IPS-15b (cell line): ENCODE measurements around the gene ELMO1.

Experiments
- H3K27me3 ChIP-seq: one replicate; pipeline ENCODE4 v1.6.1; 2013; ENCODE audit warnings: low read length; ENCODE audit not compliant: control insufficient read depth, insufficient read depth
- H3K36me3 ChIP-seq: one replicate; pipeline ENCODE4 v1.6.1; 2013; ENCODE audit warnings: low read length; ENCODE audit not compliant: control insufficient read depth, insufficient read depth
- H3K4me1 ChIP-seq: one replicate; pipeline ENCODE4 v1.6.1; 2013; ENCODE audit warnings: mild to moderate bottlenecking, low read length; ENCODE audit not compliant: control insufficient read depth, insufficient read depth
- H3K4me3 ChIP-seq: one replicate; pipeline ENCODE4 v1.5.1; 2013; ENCODE audit warnings: low read depth, low read length
- H3K9ac ChIP-seq: one replicate; pipeline ENCODE4 v1.6.1; 2013; ENCODE audit warnings: low read depth, mild to moderate bottlenecking, low read length
- H3K9me3 ChIP-seq: one replicate; pipeline ENCODE4 v1.6.1; 2013; ENCODE audit warnings: mild to moderate bottlenecking, low read length; ENCODE audit not compliant: control insufficient read depth, insufficient read depth

The ELMO1 gene

GRCh38 chr7:37439653-37440026, 9.0 kb downstream of the ELMO1 start:
- no peak overlapping the region for H3K4me3 ChIP-seq
- no peaks in the 10 kb centered on the region for H3K4me1 ChIP-seq
- H3K27me3 ChIP-seq: no peaks in the 10 kb centered on the region
- no peaks in the 10 kb centered on the region for H3K36me3 ChIP-seq
- no peaks in the 10 kb centered on the region for H3K9me3 ChIP-seq
- no peak overlapping the region for H3K9ac ChIP-seq

GRCh38 chr7:37438906-37439652, 9.6 kb downstream of the ELMO1 start:
- Histone ChIP-seq H3K27me3 (no peaks in the 10 kb centered on the region), H3K4me1 (no peaks in the 10 kb centered on the region), H3K9me3 (no peaks in the 10 kb centered on the region), H3K9ac (no peak overlapping the region), H3K36me3 (no peaks in the 10 kb centered on the region), H3K4me3 (no peak overlapping the region)

DNA sequence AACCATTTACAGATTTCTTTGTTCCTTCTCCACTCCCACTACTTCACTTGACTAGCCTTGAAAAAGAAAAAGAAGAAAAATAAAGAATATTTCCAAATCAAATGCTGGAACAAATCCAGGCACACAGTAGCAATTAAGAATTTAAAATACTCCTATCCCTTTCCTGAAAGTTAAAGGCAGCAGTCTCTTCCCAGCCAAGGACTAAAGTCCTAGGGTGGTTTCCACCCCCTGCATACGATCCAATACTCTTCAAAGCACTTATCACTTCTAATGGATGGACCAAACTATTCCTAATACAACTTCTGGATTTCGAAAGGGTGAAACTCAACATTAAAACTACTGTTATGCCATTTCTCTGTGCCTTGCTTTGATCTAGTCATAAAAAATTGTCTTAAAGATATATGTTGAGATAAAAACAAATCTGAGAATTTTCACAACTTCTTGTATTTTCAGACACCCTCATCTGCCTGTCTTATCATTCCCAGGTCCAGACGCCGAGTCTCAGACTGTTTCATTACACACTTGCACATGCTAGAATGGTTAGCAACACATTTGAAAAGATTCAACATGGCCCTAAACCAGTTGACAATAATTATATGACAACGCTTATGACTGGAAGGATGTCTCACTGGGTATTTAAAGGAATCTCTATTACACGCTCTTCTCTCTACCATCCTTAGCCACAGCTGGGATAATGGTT, 13.4 kb downstream of the ELMO1 start:
- H3K27me3 ChIP-seq: no peaks in the 10 kb centered on the region
- H3K36me3 ChIP-seq: no peaks in the 10 kb centered on the region
- no peaks in the 10 kb centered on the region for H3K9me3 ChIP-seq
- H3K9ac ChIP-seq: no peak overlapping the region
- no peak overlapping the region for H3K4me3 ChIP-seq
- H3K4me1 ChIP-seq: no peaks in the 10 kb centered on the region

DNA sequence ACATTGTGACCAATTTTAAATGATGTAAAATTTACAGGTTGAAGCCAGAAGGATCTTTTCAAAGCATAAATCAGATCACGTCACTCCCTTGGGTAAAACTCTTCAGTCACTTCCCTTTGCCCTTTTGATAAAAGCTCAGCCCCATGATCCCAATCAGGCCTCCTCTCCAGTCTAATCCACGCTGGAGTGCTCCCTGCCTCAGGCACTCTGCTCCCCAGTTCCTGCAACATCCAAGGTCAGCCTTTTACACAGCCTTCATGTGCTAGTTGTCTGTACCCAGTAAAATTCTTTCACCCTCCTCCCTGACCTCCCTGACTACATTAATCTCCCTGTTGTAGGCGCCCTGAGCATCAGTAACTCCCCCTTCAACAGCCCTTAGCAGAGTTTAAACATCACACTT, 14.1 kb downstream of the ELMO1 start:
- H3K36me3 ChIP-seq: no peaks in the 10 kb centered on the region
- no peaks in the 10 kb centered on the region for H3K4me1 ChIP-seq
- no peaks in the 10 kb centered on the region for H3K27me3 ChIP-seq
- no peak overlapping the region for H3K4me3 ChIP-seq
- no peak overlapping the region for H3K9ac ChIP-seq
- H3K9me3 ChIP-seq: no peaks in the 10 kb centered on the region

- no peaks in the 10 kb centered on the region for H3K36me3 ChIP-seq
- no peak overlapping the region for H3K9ac ChIP-seq
- no peaks in the 10 kb centered on the region for H3K27me3 ChIP-seq
- H3K4me1 ChIP-seq: no peaks in the 10 kb centered on the region
- no peaks in the 10 kb centered on the region for H3K9me3 ChIP-seq
- H3K4me3 ChIP-seq: no peak overlapping the region
Observed at GRCh38 chr7:37433166-37433565, 15.5 kb downstream of the ELMO1 start.

- Histone ChIP-seq H3K27me3 (no peaks in the 10 kb centered on the region), H3K4me3 (no peak overlapping the region), H3K36me3 (no peaks in the 10 kb centered on the region), H3K9ac (no peak overlapping the region), H3K4me1 (no peaks in the 10 kb centered on the region), H3K9me3 (no peaks in the 10 kb centered on the region)
Observed at GRCh38 chr7:37432281-37432920, 16.3 kb downstream of the ELMO1 start.

DNA sequence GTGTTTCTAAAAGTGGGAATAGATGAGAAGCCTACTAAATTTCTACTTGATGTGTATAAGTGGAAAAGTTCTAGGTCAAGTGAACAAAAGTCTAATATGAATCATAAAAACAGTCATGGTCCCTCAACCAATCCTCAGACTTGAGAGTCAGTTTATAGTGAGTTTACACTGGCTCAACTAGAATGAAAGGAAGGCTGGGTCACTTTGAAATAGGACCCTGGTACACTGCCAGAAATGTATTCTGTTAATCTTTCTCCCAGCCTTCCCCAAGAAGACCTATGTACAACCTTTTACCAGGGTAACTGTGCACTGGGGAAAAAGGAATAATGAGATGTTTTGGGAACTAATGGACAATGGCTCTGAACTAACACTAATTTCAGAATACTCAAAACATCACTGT, 17.3 kb downstream of the ELMO1 start:
- Histone ChIP-seq H3K27me3 (no peaks in the 10 kb centered on the region), H3K9me3 (no peaks in the 10 kb centered on the region), H3K4me1 (no peaks in the 10 kb centered on the region), H3K9ac (no peak overlapping the region), H3K36me3 (no peaks in the 10 kb centered on the region), H3K4me3 (no peak overlapping the region)

- no peaks in the 10 kb centered on the region for H3K36me3 ChIP-seq
- H3K9ac ChIP-seq: no peak overlapping the region
- no peaks in the 10 kb centered on the region for H3K4me1 ChIP-seq
- H3K27me3 ChIP-seq: no peaks in the 10 kb centered on the region
- no peaks in the 10 kb centered on the region for H3K9me3 ChIP-seq
- no peak overlapping the region for H3K4me3 ChIP-seq
Observed at GRCh38 chr7:37430640-37431039, 18.0 kb downstream of the ELMO1 start.

- Histone ChIP-seq H3K27me3 (no peaks in the 10 kb centered on the region), H3K9me3 (no peaks in the 10 kb centered on the region), H3K36me3 (no peaks in the 10 kb centered on the region), H3K9ac (no peak overlapping the region), H3K4me1 (no peaks in the 10 kb centered on the region), H3K4me3 (no peak overlapping the region)
Observed at GRCh38 chr7:37430171-37430570, 18.5 kb downstream of the ELMO1 start.

DNA sequence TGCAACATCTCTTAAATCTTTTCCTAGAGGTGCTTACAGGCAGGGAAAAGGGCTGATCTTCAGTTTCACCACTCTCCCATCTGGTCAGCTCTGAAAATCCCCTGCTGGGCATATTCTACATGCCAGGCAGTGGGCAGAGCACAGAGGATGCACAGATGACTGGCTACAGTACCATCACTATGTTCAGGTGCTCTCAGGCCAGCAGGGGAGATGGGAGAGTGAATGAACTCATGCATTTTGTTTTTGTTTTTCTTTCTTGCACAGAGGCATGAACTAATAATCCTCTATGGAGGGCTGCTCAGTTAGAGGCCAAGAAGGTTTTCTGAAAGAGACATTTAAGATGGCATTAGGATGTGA, 19.3 kb downstream of the ELMO1 start:
- no peak overlapping the region for H3K9ac ChIP-seq
- no peak overlapping the region for H3K4me3 ChIP-seq
- no peaks in the 10 kb centered on the region for H3K4me1 ChIP-seq
- H3K36me3 ChIP-seq: no peaks in the 10 kb centered on the region
- no peaks in the 10 kb centered on the region for H3K9me3 ChIP-seq
- no peaks in the 10 kb centered on the region for H3K27me3 ChIP-seq

GRCh38 chr7:37428681-37429434, 19.8 kb downstream of the ELMO1 start:
- Histone ChIP-seq H3K9ac (no peak overlapping the region), H3K4me3 (no peak overlapping the region), H3K9me3 (no peaks in the 10 kb centered on the region), H3K27me3 (no peaks in the 10 kb centered on the region), H3K4me1 (no peaks in the 10 kb centered on the region), H3K36me3 (no peaks in the 10 kb centered on the region)
